NCI-H345 (cell line): Measurements from ENCODE around the gene OR2V2.

Source experiments
- DNase-seq: peaks from one replicate; lab custom pipeline; 2025; lab: John Stamatoyannopoulos, UW

The OR2V2 gene

GRCh38 chr5:181145133-181145532 is 2.3 kb upstream of the OR2V2 start:
- DNase-seq: no peak

GRCh38 chr5:181149355-181149754 is 2.0 kb downstream of the OR2V2 start:
- DNase-seq: no peak

GRCh38 chr5:181149806-181150733 is 2.7 kb downstream of the OR2V2 start:
- no peak for DNase-seq

GRCh38 chr5:181151146-181151545 is 3.8 kb downstream of the OR2V2 start:
- DNase-seq: no peak

- no peak for DNase-seq
These were observed 5.0 kb downstream of the OR2V2 start for GRCh38 chr5:181152406-181152805.

- DNase-seq: no peak
These were observed 6.4 kb downstream of the OR2V2 start for GRCh38 chr5:181153814-181154213.

GRCh38 chr5:181156758-181157157 is 9.4 kb downstream of the OR2V2 start:
- no peak for DNase-seq

GRCh38 chr5:181158869-181159268 is 11.5 kb downstream of the OR2V2 start:
- no peak for DNase-seq

GRCh38 chr5:181159286-181160151 is 12.1 kb downstream of the OR2V2 start:
- peak; percentile 87 for DNase-seq

GRCh38 chr5:181160152-181160754 is 12.9 kb downstream of the OR2V2 start:
- peak; percentile 72 for DNase-seq

- peak; percentile 76 for DNase-seq
These were observed 13.6 kb downstream of the OR2V2 start for GRCh38 chr5:181160755-181161533.

- DNase-seq: no peak
These were observed 14.3 kb downstream of the OR2V2 start for GRCh38 chr5:181161534-181162175.

- DNase-seq: no peak
These were observed 16.2 kb downstream of the OR2V2 start for GRCh38 chr5:181163487-181164075.

- no peak for DNase-seq
These were observed 16.9 kb downstream of the OR2V2 start for GRCh38 chr5:181164076-181164952.

- no peak for DNase-seq
These were observed 19.7 kb downstream of the OR2V2 start for GRCh38 chr5:181166812-181167733.

- peak; percentile 47 for DNase-seq
These were observed 20.6 kb downstream of the OR2V2 start for GRCh38 chr5:181167814-181168488.

GRCh38 chr5:181168595-181169118 is 21.3 kb downstream of the OR2V2 start:
- no peak for DNase-seq
